HepG2 (cell line): ENCODE data around the gene URM1. TPM values are rescaled to one million over a fixed set of nuclear protein-coding genes. Genes with fewer than 3 reads are reported as not detected.

Experiments used
- KIAA2018 ChIP-seq: sonication (generic); formaldehyde crosslinking; IDR thresholded peaks from 2 replicates; pipeline ENCODE4 v1.5.0; 2020; ENCODE audit warnings: mild to moderate bottlenecking, missing genetic modification reagents, borderline replicate concordance
- MIER2 ChIP-seq: IDR thresholded peaks from 2 replicates; pipeline ENCODE4 v1.6.1; 2016; ENCODE audit warnings: missing biosample characterization, missing genetic modification reagents
- TBL1XR1 ChIP-seq: fragments of 150-350 bp; IDR thresholded peaks from 2 replicates; pipeline ENCODE4 v1.6.1; 2014; ENCODE audit warnings: borderline replicate concordance, low read length; ENCODE audit not compliant: partially characterized antibody
- ZFP36L1 ChIP-seq: sonication (generic); formaldehyde crosslinking; IDR thresholded peaks from 2 replicates; pipeline ENCODE4 v1.8.0; 2022; ENCODE audit warnings: mild to moderate bottlenecking, missing genetic modification reagents, moderate library complexity
- ZMYM3 ChIP-seq: sonication (generic); formaldehyde crosslinking; IDR thresholded peaks from 2 replicates; pipeline ENCODE4 v1.5.1; 2020; ENCODE audit warnings: mild to moderate bottlenecking, missing genetic modification reagents
- ZNF362 ChIP-seq: sonication (generic); formaldehyde crosslinking; IDR thresholded peaks from 2 replicates; pipeline ENCODE4 v1.4.0; 2020; ENCODE audit warnings: missing genetic modification reagents, mild to moderate bottlenecking, borderline replicate concordance
- ZNF580 ChIP-seq: IDR thresholded peaks from 2 replicates; pipeline ENCODE4 v1.6.1; 2016; ENCODE audit warnings: low read depth, borderline replicate concordance
- polyA plus RNA-seq, 8 experiments: library from polyadenylated mRNA; depleted of rRNA in 3 of 8; stranded (reverse) in 7 of 8; unstranded in 1 of 8; fragments of >200 nt; fragmentation: Illumina TruSeq in 4 of 8; extraction: Trizol in 4 of 8; gene quantifications; 2 replicates each; pipeline versions ENCODE4 v1.2.1 to v1.2.3, GENCODE V29; 2011 to 2016; ENCODE audit warnings: low read depth in 4 of 8, missing spikeins in 1 of 8, mixed read lengths in 1 of 8; ENCODE audit not compliant: insufficient read depth in 1 of 8
- total RNA-seq, 5 experiments: library from RNA; depleted of rRNA; stranded (reverse); fragments of >200 nt; fragmentation: Illumina TruSeq; extraction: Trizol; gene quantifications; 2 replicates each; pipeline ENCODE4 v1.2.3, GENCODE V29; 2016; ENCODE audit warnings: low read depth in 1 of 5
- TF ChIP-seq, protein P1 (sequence below): sonication (generic); formaldehyde crosslinking; IDR thresholded peaks from one replicate; pipeline ENCODE4 v1.5.1; 2020; ENCODE audit warnings: mild to moderate bottlenecking, missing genetic modification reagents; ENCODE audit errors: not compliant biosample characterization

Gene URM1
- total and polyA plus RNA-seq, 2 of the 13 experiments (the other 11 are each of a cell fraction or from before 2014, with no cell fraction given): 37.1 to 41.3 TPM

GRCh38 chr9:128374221-128374675 lies 3.1 kb downstream of the URM1 start (continued):
- TF ChIP-seq, protein P1, sequence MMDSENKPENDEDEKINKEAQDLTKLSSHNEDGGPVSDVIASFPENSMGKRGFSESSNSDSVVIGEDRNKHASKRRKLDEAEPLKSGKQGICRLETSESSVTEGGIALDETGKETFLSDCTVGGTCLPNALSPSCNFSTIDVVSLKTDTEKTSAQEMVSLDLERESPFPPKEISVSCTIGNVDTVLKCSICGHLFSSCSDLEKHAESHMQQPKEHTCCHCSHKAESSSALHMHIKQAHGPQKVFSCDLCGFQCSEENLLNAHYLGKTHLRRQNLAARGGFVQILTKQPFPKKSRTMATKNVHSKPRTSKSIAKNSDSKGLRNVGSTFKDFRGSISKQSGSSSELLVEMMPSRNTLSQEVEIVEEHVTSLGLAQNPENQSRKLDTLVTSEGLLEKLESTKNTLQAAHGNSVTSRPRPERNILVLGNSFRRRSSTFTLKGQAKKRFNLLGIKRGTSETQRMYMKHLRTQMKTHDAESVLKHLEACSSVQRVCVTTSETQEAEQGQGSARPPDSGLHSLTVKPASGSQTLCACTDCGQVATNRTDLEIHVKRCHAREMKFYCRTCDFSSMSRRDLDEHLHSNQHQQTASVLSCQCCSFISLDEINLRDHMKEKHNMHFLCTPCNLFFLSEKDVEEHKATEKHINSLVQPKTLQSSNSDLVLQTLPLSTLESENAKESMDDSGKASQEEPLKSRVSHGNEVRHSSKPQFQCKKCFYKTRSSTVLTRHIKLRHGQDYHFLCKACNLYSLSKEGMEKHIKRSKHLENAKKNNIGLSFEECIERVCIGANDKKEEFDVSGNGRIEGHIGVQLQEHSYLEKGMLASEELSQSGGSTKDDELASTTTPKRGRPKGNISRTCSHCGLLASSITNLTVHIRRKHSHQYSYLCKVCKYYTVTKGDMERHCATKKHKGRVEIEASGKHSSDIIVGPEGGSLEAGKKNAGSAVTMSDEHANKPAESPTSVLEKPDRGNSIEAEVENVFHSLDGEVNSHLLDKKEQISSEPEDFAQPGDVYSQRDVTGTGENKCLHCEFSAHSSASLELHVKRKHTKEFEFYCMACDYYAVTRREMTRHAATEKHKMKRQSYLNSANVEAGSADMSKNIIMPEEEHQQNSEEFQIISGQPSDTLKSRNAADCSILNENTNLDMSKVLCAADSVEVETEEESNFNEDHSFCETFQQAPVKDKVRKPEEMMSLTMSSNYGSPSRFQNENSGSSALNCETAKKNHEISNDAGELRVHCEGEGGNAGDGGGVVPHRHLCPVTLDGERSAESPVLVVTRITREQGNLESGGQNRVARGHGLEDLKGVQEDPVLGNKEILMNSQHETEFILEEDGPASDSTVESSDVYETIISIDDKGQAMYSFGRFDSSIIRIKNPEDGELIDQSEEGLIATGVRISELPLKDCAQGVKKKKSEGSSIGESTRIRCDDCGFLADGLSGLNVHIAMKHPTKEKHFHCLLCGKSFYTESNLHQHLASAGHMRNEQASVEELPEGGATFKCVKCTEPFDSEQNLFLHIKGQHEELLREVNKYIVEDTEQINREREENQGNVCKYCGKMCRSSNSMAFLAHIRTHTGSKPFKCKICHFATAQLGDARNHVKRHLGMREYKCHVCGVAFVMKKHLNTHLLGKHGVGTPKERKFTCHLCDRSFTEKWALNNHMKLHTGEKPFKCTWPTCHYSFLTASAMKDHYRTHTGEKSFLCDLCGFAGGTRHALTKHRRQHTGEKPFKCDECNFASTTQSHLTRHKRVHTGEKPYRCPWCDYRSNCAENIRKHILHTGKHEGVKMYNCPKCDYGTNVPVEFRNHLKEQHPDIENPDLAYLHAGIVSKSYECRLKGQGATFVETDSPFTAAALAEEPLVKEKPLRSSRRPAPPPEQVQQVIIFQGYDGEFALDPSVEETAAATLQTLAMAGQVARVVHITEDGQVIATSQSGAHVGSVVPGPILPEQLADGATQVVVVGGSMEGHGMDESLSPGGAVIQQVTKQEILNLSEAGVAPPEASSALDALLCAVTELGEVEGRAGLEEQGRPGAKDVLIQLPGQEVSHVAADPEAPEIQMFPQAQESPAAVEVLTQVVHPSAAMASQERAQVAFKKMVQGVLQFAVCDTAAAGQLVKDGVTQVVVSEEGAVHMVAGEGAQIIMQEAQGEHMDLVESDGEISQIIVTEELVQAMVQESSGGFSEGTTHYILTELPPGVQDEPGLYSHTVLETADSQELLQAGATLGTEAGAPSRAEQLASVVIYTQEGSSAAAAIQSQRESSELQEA (CRISPR knock-in tag): no peak
- TF ChIP-seq TBL1XR1 (no peak), MIER2 (CRISPR knock-in tag) (no peak), ZMYM3 (CRISPR knock-in tag) (no peak), ZNF580 (CRISPR knock-in tag) (no peak), ZNF362 (no peak), ZFP36L1 (CRISPR knock-in tag) (no peak), KIAA2018 (CRISPR knock-in tag) (no peak)
